B cell (primary cell): ENCODE measurements around the gene HIRA. TPM values are rescaled to one million over a fixed set of nuclear protein-coding genes. Genes with fewer than 3 reads are reported as not detected.

Experiments
- ATAC-seq: fragments of 200-7000 bp; cut with Tn5 transposase; one replicate; pipeline ENCODE4 v1.10.0; 2021; ENCODE audit warnings: low read depth, mild to moderate bottlenecking, moderate number of reproducible peaks, moderate library complexity
- CTCF ChIA-PET: fragments of 350-600 bp; sonication (Branson Sonifier 250); formaldehyde crosslinking; loops from one replicate; lab custom pipeline; 2021; ENCODE audit warnings: antibody characterized with exemption, inconsistent platforms; lab: Charles Lee
- POLR2A ChIA-PET: fragments of 350-600 bp; sonication (Branson Sonifier 250); formaldehyde crosslinking; loops from one replicate; lab custom pipeline; 2021; ENCODE audit warnings: antibody characterized with exemption; lab: Charles Lee
- DNase-seq: peaks from one replicate; pipeline ENCODE4 v3.0.0; 2013
- H2AFZ ChIP-seq: 2 replicates; pipeline ENCODE4 v1.6.1; 2012; ENCODE audit warnings: mild to moderate bottlenecking, low read depth, low read length; ENCODE audit not compliant: insufficient read depth, poor library complexity, severe bottlenecking
- H3K27ac ChIP-seq, 2 donors: 1 replicate in 1 of 2; 2 replicates in 1 of 2; pipeline ENCODE4 v1.5.1; 2012 to 2013; ENCODE audit warnings: low read length in 2 of 2, mild to moderate bottlenecking in 2 of 2, moderate library complexity in 1 of 2
- H3K27me3 ChIP-seq, 4 experiments: fragments of 200-600 bp in 1 of 4; sonication (generic) in 1 of 4; replicated peaks in 1 of 4; 1 replicate in 2 of 4; 2 replicates in 2 of 4; pipeline versions ENCODE4 v1.6.1 to v1.7.0; 2013 to 2016; ENCODE audit warnings: low read length in 3 of 4, mild to moderate bottlenecking in 2 of 4, mixed read lengths in 1 of 4, moderate library complexity in 1 of 4; ENCODE audit not compliant: insufficient read depth in 4 of 4, control insufficient read depth in 3 of 4; ENCODE audit errors: control extremely low read depth in 1 of 4
- H3K36me3 ChIP-seq, 2 experiments: replicated peaks in 1 of 2; 1 replicate in 1 of 2; 2 replicates in 1 of 2; pipeline versions ENCODE4 v1.6.1 to v1.7.1; 2013; ENCODE audit warnings: low read length in 1 of 2; ENCODE audit not compliant: insufficient read depth in 2 of 2, control insufficient read depth in 1 of 2; ENCODE audit errors: control extremely low read depth in 1 of 2, extremely low read depth in 1 of 2
- H3K4me1 ChIP-seq, 2 donors: fragments of 200-600 bp in 1 of 2; sonication (generic) in 1 of 2; 1 replicate in 1 of 2; 2 replicates in 1 of 2; pipeline versions ENCODE4 v1.5.1 to v1.6.1; 2013 to 2017; ENCODE audit warnings: low read length in 2 of 2; ENCODE audit not compliant: control insufficient read depth in 2 of 2, insufficient read depth in 2 of 2
- H3K4me2 ChIP-seq: replicated peaks from 2 replicates; pipeline ENCODE3; 2012; ENCODE audit warnings: mild to moderate bottlenecking, low read depth, low read length; ENCODE audit not compliant: poor library complexity, severe bottlenecking
- H3K4me3 ChIP-seq, 5 experiments: fragments of 200-600 bp in 1 of 5; sonication (generic) in 1 of 5; 1 replicate in 3 of 5; 2 replicates in 2 of 5; pipeline versions ENCODE4 v1.5.1 to v1.7.0; 2011 to 2016; ENCODE audit warnings: low read length in 4 of 5, mild to moderate bottlenecking in 4 of 5, low read depth in 2 of 5, control low read depth in 1 of 5, moderate library complexity in 1 of 5; ENCODE audit not compliant: insufficient read depth in 1 of 5; ENCODE audit errors: control extremely low read depth in 1 of 5, extremely low read depth in 1 of 5
- H3K79me2 ChIP-seq: fragments of 200-600 bp; sonication (generic); one replicate; pipeline ENCODE4 v1.6.0; 2016; ENCODE audit warnings: low read length; ENCODE audit not compliant: control insufficient read depth, insufficient read depth
- H3K9ac ChIP-seq: fragments of 200-600 bp; sonication (generic); 2 replicates; pipeline ENCODE4 v1.6.1; 2017; ENCODE audit warnings: mild to moderate bottlenecking, low read length, moderate library complexity
- H3K9me3 ChIP-seq, 3 donors: one replicate each; pipeline versions ENCODE4 v1.6.1 to v1.7.1; 2013; ENCODE audit warnings: low read length in 2 of 3; ENCODE audit not compliant: control insufficient read depth in 2 of 3, insufficient read depth in 1 of 3; ENCODE audit errors: control extremely low read depth in 1 of 3
- H4K20me1 ChIP-seq: 2 replicates; pipeline ENCODE4 v1.6.0; 2012; ENCODE audit warnings: mild to moderate bottlenecking, low read length; ENCODE audit not compliant: insufficient read depth, control insufficient read depth, poor library complexity, severe bottlenecking
- H3K27ac Mint-ChIP-seq: one replicate; pipeline ENCODE4 v1.8.0; 2021; ENCODE audit warnings: mixed read lengths
- H3K27me3 Mint-ChIP-seq: one replicate; pipeline ENCODE4 v1.8.0; 2021; ENCODE audit warnings: mixed read lengths
- H3K4me1 Mint-ChIP-seq: one replicate; pipeline ENCODE4 v1.8.0; 2021; ENCODE audit warnings: mixed read lengths
- H3K4me3 Mint-ChIP-seq: one replicate; pipeline ENCODE4 v1.8.0; 2021; ENCODE audit warnings: mixed read lengths
- H3K9me3 Mint-ChIP-seq: one replicate; pipeline ENCODE4 v1.8.0; 2022; ENCODE audit warnings: mixed read lengths; ENCODE audit not compliant: insufficient read depth
- CTCF ChIP-seq: fragments of 200-600 bp; IDR thresholded peaks from one replicate; pipeline ENCODE4 v1.8.0; 2022; ENCODE audit warnings: antibody characterized with exemption, mild to moderate bottlenecking
- EZH2 ChIP-seq: IDR thresholded peaks from 2 replicates; pipeline ENCODE4 v1.6.1; 2012; ENCODE audit warnings: borderline replicate concordance, low read depth, mild to moderate bottlenecking, moderate library complexity, low read length; ENCODE audit not compliant: insufficient read depth, poor library complexity, severe bottlenecking
- WGBS: methylation state at CpG from one replicate; pipeline ENCODE4 v1.1.5; 2013; ENCODE audit warnings: missing lambda C conversion rate; ENCODE audit not compliant: insufficient coverage; 5-methylcytosine and 5-hydroxymethylcytosine counted together
- intact Hi-C: fragments of 100-400 bp; cut with micrococcal nuclease; formaldehyde crosslinking; loops from one replicate; pipeline ENCODE4 v1.10.0; 2022
- polyA plus RNA-seq: library from polyadenylated mRNA; depleted of rRNA; stranded (reverse); fragments of >200 nt; gene quantifications from 2 replicates; pipeline ENCODE4 v1.2.3, GENCODE V29; 2012
- total RNA-seq, 2 donors: library from RNA; stranded (reverse); fragments of 120-200 nt in 1 of 2; gene quantifications; 1 replicate in 1 of 2; 2 replicates in 1 of 2; pipeline versions ENCODE4 v1.2.3 to v1.2.4, GENCODE V29; 2013 to 2022

Gene HIRA
- total and polyA plus RNA-seq, 2 donors (not counting 1 experiment from before 2014, with no cell fraction given), result 28.3 to 34.5 TPM

- CTCF ChIA-PET, result no interaction called here
- TF ChIP-seq CTCF, result no peak
- no peak for TF ChIP-seq EZH2
- Histone ChIP-seq H3K4me1 (no peaks in the 10 kb centered on the region), H3K27me3 (no peaks in the 10 kb centered on the region), H3K4me2 (no peak overlapping the region), H3K4me3 (no peak overlapping the region), H3K27ac (no peak overlapping the region), H4K20me1 (no peaks in the 10 kb centered on the region), H3K9me3 (no peaks in the 10 kb centered on the region), H2AFZ (no peak overlapping the region), H3K9ac (no peak overlapping the region), H3K36me3 (peaks cover 0 to 70% of the 10 kb centered on the region in 2 experiments), H3K79me2 (no peaks in the 10 kb centered on the region)
- ATAC-seq, result no peak
- H3K4me3 Mint-ChIP-seq, result no peak overlapping the region
- no peaks in the 10 kb centered on the region for H3K27me3 Mint-ChIP-seq
- H3K9me3 Mint-ChIP-seq, result no peaks in the 10 kb centered on the region
- H3K4me1 Mint-ChIP-seq, result no peaks in the 10 kb centered on the region
- WGBS, result 88% methylated on average over 5 of the region's 6 CpGs
- DNase-seq, result no peak
- POLR2A ChIA-PET, result no interaction called here
- H3K27ac Mint-ChIP-seq, result no peak overlapping the region
- intact Hi-C loops, result no loop called here
Observed at GRCh38 chr22:19398206-19398605, 33.3 kb downstream of the HIRA start.

DNA sequence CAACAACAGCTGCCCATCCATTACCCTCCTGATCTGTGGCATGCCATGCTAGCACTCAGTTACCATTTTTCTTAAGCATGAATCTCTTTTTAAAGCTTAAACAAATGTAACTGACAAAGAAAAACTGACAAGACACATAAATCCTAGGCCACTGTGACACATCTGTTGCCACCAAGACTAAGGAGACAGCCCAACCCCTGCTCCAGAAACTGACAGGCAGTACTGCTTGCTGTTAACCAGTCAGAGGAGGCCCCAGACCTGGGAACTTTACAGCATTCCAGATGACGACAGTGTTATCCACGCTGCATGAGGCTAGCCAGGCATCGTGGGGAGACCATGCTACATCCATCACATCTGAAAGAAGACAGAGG lies 33.8 kb downstream of the HIRA start:
- Histone ChIP-seq H3K4me1 (no peaks in the 10 kb centered on the region), H3K9ac (no peak overlapping the region), H3K27ac (no peak overlapping the region), H3K4me3 (no peak overlapping the region), H3K27me3 (no peaks in the 10 kb centered on the region), H3K4me2 (no peak overlapping the region), H3K79me2 (no peaks in the 10 kb centered on the region), H3K9me3 (no peaks in the 10 kb centered on the region), H2AFZ (no peak overlapping the region), H4K20me1 (no peaks in the 10 kb centered on the region), H3K36me3 (peaks cover 0 to 72% of the 10 kb centered on the region in 2 experiments)
- CTCF ChIA-PET, result no interaction called here
- 96% methylated on average over 3 of the region's 3 CpGs for WGBS
- H3K27ac Mint-ChIP-seq, result no peak overlapping the region
- no peaks in the 10 kb centered on the region for H3K4me1 Mint-ChIP-seq
- DNase-seq (no peak), ATAC-seq (no peak)
- H3K27me3 Mint-ChIP-seq, result no peaks in the 10 kb centered on the region
- H3K4me3 Mint-ChIP-seq, result no peak overlapping the region
- intact Hi-C loops, result no loop called here
- POLR2A ChIA-PET, result no interaction called here
- TF ChIP-seq EZH2 (no peak), CTCF (no peak)
- H3K9me3 Mint-ChIP-seq, result no peaks in the 10 kb centered on the region
